SJSA1 (cell line): Measurements from ENCODE around the gene SLMAP. TPM values are rescaled to one million over a fixed set of nuclear protein-coding genes. Genes with fewer than 3 reads are reported as not detected.
A peak's percentile ranks its signal among the peaks of the same experiment; 100 is the strongest.

Experiments
- DNase-seq, 2 experiments: peaks; one replicate each; pipeline ENCODE4 v3.0.0-alpha.2; 2015 to 2020; ENCODE audit warnings: low spot score in 2 of 2, low read depth in 1 of 2
- H3K27ac ChIP-seq: fragments of 250-450 bp; sonication (Bioruptor Pico); 2 replicates; pipeline ENCODE4 v1.5.1; 2020; ENCODE audit warnings: mild to moderate bottlenecking, moderate library complexity
- H3K27me3 ChIP-seq: fragments of 250-450 bp; sonication (Bioruptor Pico); replicated peaks from 2 replicates; pipeline ENCODE4 v1.5.1; 2020; ENCODE audit warnings: mild to moderate bottlenecking, moderate library complexity
- H3K36me3 ChIP-seq: fragments of 250-450 bp; sonication (Bioruptor Pico); 2 replicates; pipeline ENCODE4 v1.5.1; 2020; ENCODE audit warnings: mild to moderate bottlenecking
- H3K4me1 ChIP-seq: fragments of 250-450 bp; sonication (Bioruptor Pico); replicated peaks from 2 replicates; pipeline ENCODE4 v1.6.1; 2021; ENCODE audit warnings: mild to moderate bottlenecking
- H3K4me3 ChIP-seq: fragments of 250-450 bp; sonication (Bioruptor Pico); 2 replicates; pipeline ENCODE4 v1.5.1; 2020; ENCODE audit warnings: mild to moderate bottlenecking
- H3K9me3 ChIP-seq: fragments of 250-450 bp; sonication (Bioruptor Pico); replicated peaks from 2 replicates; pipeline ENCODE4 v1.5.1; 2020; ENCODE audit warnings: mild to moderate bottlenecking
- total RNA-seq: library from RNA; depleted of rRNA; stranded (reverse); fragments of >200 nt; shearing (Covaris generic); gene quantifications from 2 replicates; pipeline ENCODE4 v1.2.3, GENCODE V29; 2014

Gene SLMAP
- total RNA-seq, 1 experiment from 2014 or later, result 36.0 TPM

DNA sequence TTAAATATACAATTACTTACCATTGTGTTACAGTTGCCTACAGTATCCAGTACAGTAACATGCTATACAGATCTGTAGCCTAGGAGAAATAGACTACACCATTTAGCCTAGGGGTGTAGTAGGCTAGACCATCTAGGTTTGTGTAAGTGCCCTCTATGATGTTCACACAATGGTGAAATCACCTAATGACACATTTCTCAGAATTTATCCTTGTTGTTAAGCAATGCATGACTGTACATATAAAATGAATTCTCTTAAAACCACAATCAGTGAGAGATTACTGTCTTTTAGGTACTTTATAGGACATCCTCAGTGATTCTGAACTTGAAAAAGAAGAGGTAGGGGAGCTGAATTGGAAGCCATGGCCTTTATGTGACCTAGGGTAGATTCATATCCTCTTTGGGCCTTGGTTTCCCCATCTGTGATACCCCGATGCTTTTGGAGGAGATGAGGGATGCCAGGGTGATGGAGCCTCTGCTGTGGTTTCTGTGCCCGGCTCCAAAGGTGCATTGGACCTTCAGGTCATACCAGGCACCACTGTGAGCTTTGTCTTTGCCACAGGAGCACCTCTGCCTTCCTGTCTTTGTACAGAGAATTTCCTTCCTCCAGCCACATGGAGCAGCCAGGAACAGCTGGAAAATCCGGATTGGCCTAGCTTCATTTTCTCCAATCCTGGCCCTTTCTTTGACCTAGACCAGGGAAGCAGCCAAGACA lies 200.2 kb downstream of the SLMAP start:
- DNase-seq, result no peak
- peak overlapping the region; percentile 61 for H3K27ac ChIP-seq
- no peaks in the 10 kb centered on the region for H3K9me3 ChIP-seq
- peaks cover 62% of the 10 kb centered on the region for H3K4me1 ChIP-seq
- H3K36me3 ChIP-seq, result no peaks in the 10 kb centered on the region
- H3K4me3 ChIP-seq, result no peak overlapping the region
- H3K27me3 ChIP-seq, result no peaks in the 10 kb centered on the region

DNA sequence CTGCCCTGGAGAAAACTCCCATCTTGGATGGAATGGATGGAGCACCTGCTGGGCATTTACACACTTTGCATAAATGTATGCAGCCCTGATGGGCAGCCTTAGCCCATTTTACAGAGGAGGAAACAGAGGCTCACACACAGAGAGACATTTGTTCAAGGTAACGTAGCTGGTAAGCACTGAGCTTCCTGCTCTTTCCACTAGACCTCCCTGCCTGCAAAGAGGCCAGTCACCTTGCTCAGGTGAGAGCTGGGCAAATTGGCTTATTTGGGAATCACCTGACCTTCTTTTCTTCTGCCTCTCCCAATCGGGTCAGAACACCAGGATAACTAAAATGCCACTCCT lies 200.7 kb downstream of the SLMAP start:
- Histone ChIP-seq H3K36me3 (no peaks in the 10 kb centered on the region), H3K4me1 (peaks cover 57% of the 10 kb centered on the region), H3K27ac (peak overlapping the region; percentile 61)

GRCh38 chr3:57957824-57958223 lies 201.7 kb downstream of the SLMAP start:
- Histone ChIP-seq H3K9me3 (no peaks in the 10 kb centered on the region), H3K27ac (no peak overlapping the region), H3K4me3 (no peak overlapping the region), H3K36me3 (no peaks in the 10 kb centered on the region), H3K27me3 (no peaks in the 10 kb centered on the region), H3K4me1 (peaks cover 47% of the 10 kb centered on the region)
- no peak for DNase-seq

More for the DNA sequence above, 200.7 kb downstream of the SLMAP start:
- DNase-seq, result no peak
- no peak overlapping the region for H3K4me3 ChIP-seq
- H3K27me3 ChIP-seq, result no peaks in the 10 kb centered on the region
- H3K9me3 ChIP-seq, result no peaks in the 10 kb centered on the region

- no peaks in the 10 kb centered on the region for H3K27me3 ChIP-seq
- H3K4me1 ChIP-seq, result peaks cover 45% of the 10 kb centered on the region
- no peaks in the 10 kb centered on the region for H3K9me3 ChIP-seq
- H3K36me3 ChIP-seq, result no peaks in the 10 kb centered on the region
- peak; percentile 80 to 86 for DNase-seq
- H3K4me3 ChIP-seq, result peak overlapping the region; percentile 20; the same call in 1 of the 2 replicates
- peak overlapping the region; percentile 85 for H3K27ac ChIP-seq
These were observed 202.7 kb downstream of the SLMAP start for GRCh38 chr3:57958642-57959422.

GRCh38 chr3:57959423-57960173 lies 203.5 kb downstream of the SLMAP start:
- H3K27ac ChIP-seq, result peak overlapping the region; percentile 85
- peak; percentile 62 for DNase-seq
- H3K36me3 ChIP-seq, result no peaks in the 10 kb centered on the region
- H3K4me1 ChIP-seq, result peaks cover 45% of the 10 kb centered on the region
- H3K4me3 ChIP-seq, result peak overlapping the region; percentile 20
- no peaks in the 10 kb centered on the region for H3K27me3 ChIP-seq
- no peaks in the 10 kb centered on the region for H3K9me3 ChIP-seq

DNA sequence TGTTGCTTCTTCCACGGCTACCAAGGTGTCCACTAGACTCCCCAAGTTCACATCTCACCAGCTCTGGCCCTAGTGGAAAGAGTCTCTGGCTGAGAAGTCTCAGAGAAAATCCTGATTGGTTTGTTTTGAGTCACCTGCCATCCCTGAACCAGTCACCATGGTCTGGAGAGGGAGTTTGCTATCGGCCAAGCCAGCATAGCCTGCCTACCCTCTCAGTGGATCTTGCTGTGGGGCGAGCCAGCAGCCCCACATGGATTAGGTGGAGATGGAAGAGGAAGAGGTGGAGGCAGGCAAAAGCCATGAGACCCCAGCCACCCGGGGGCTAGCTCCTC lies 204.0 kb downstream of the SLMAP start:
- Histone ChIP-seq H3K27ac (peak overlapping the region; percentile 85), H3K4me3 (no peak overlapping the region; the same call in 1 of the 2 replicates), H3K9me3 (no peaks in the 10 kb centered on the region), H3K36me3 (no peaks in the 10 kb centered on the region), H3K27me3 (no peaks in the 10 kb centered on the region), H3K4me1 (peaks cover 45% of the 10 kb centered on the region)
- DNase-seq, result no peak

- Histone ChIP-seq H3K27ac (no peak overlapping the region), H3K27me3 (no peaks in the 10 kb centered on the region), H3K4me1 (peaks cover 35% of the 10 kb centered on the region), H3K36me3 (no peaks in the 10 kb centered on the region), H3K9me3 (no peaks in the 10 kb centered on the region), H3K4me3 (no peak overlapping the region)
- no peak for DNase-seq
These were observed 205.2 kb downstream of the SLMAP start for GRCh38 chr3:57961177-57961827.

DNA sequence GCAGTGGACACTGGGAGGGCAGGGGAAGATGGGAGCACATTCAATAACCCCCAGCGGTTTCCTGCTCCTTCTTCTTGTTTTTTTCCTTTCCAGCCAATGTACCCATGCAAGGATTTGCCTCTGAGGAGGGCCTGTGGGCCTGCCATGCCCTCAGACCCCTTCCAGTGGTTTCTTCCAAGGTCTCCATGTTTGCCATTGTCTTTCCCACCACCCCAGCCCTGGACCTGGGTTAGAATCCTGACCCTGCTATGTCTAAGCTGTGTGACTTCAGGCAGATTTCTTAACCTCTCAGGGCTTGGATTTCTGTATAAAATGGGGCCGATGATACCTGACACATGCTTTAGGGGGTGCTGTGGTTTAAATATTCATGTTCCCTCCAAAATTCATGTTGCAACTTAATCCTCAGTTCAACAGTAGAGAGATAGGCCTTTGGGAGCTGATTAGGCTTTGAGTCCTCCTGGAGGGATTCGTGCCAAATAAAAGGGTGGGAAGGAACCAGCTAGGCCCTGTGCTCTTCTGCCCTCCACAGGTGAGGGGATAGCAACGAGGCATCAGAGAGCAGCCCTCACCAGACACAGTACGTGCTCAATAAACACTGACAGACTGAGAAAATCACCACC lies 205.8 kb downstream of the SLMAP start:
- H3K4me3 ChIP-seq, result no peak overlapping the region
- DNase-seq, result no peak
- H3K4me1 ChIP-seq, result peaks cover 31% of the 10 kb centered on the region
- no peaks in the 10 kb centered on the region for H3K27me3 ChIP-seq
- H3K9me3 ChIP-seq, result no peaks in the 10 kb centered on the region
- H3K36me3 ChIP-seq, result no peaks in the 10 kb centered on the region
- H3K27ac ChIP-seq, result no peak overlapping the region

GRCh38 chr3:57962448-57962834 lies 206.3 kb downstream of the SLMAP start:
- no peak for DNase-seq
- H3K27ac ChIP-seq, result no peak overlapping the region
- no peaks in the 10 kb centered on the region for H3K9me3 ChIP-seq
- no peaks in the 10 kb centered on the region for H3K27me3 ChIP-seq
- peaks cover 33% of the 10 kb centered on the region for H3K4me1 ChIP-seq
- H3K4me3 ChIP-seq, result no peak overlapping the region
- no peaks in the 10 kb centered on the region for H3K36me3 ChIP-seq

DNA sequence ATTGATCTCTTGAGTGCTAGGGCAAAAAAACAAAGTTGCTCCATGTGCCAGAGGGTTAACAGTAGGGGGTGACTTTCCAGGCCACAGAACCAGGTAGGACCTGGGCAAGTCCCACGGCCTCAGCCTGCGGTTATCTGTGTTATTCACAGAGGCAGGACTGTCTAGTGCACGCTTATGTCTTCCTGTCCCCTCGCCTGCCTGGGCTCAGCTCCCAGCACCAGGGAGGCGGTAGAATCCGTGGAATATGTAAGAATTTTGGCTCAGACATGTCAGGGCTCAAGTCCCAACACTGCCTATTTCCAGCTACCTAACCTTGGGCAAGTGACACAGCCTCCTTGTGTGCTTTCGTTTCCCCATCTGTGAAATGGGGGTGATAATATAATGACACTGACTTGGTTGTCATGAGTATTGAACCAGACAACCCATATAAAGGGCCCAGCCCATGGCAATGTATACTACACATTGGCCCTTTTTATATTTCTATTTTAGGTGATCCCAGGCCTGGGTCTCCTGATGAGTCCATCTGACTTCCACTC lies 207.8 kb downstream of the SLMAP start:
- H3K4me3 ChIP-seq, result no peak overlapping the region
- H3K4me1 ChIP-seq, result peaks cover 24% of the 10 kb centered on the region
- no peaks in the 10 kb centered on the region for H3K36me3 ChIP-seq
- no peaks in the 10 kb centered on the region for H3K9me3 ChIP-seq
- DNase-seq, result no peak
- H3K27ac ChIP-seq, result no peak overlapping the region
- H3K27me3 ChIP-seq, result no peaks in the 10 kb centered on the region

GRCh38 chr3:57966829-57967228 lies 210.7 kb downstream of the SLMAP start:
- Histone ChIP-seq H3K4me1 (peaks cover 27% of the 10 kb centered on the region), H3K36me3 (no peaks in the 10 kb centered on the region), H3K27me3 (no peaks in the 10 kb centered on the region), H3K4me3 (no peak overlapping the region), H3K27ac (no peak overlapping the region), H3K9me3 (no peaks in the 10 kb centered on the region)
- DNase-seq, result no peak

- no peaks in the 10 kb centered on the region for H3K36me3 ChIP-seq
- no peaks in the 10 kb centered on the region for H3K27me3 ChIP-seq
- H3K4me3 ChIP-seq, result no peak overlapping the region
- H3K4me1 ChIP-seq, result peaks cover 29% of the 10 kb centered on the region
- DNase-seq, result no peak
- H3K27ac ChIP-seq, result no peak overlapping the region
- H3K9me3 ChIP-seq, result no peaks in the 10 kb centered on the region
These were observed 211.5 kb downstream of the SLMAP start for GRCh38 chr3:57967590-57967989.

GRCh38 chr3:57968501-57968900 lies 212.4 kb downstream of the SLMAP start:
- Histone ChIP-seq H3K4me1 (peaks cover 38% of the 10 kb centered on the region), H3K36me3 (no peaks in the 10 kb centered on the region), H3K4me3 (no peak overlapping the region), H3K27ac (no peak overlapping the region), H3K27me3 (no peaks in the 10 kb centered on the region), H3K9me3 (no peaks in the 10 kb centered on the region)
- no peak for DNase-seq
